Right lobe of liver (tissue), 4 donors: ENCODE measurements around the gene PXDN.

Experiments used
- CTCF ChIP-seq, 4 donors: fragments of 200-600 bp in 3 of 4; fragments of 450-650 bp in 1 of 4; IDR thresholded peaks; one replicate each; pipeline versions ENCODE4 v1.5.1 to v1.8.0; 2016 to 2022; ENCODE audit warnings: antibody characterized with exemption in 4 of 4, mild to moderate bottlenecking in 2 of 4
- POLR2A ChIP-seq: fragments of 450-650 bp; IDR thresholded peaks from one replicate; pipeline ENCODE4 v1.6.1; 2017; ENCODE audit warnings: antibody characterized with exemption, mild to moderate bottlenecking
- donor health status: DM: no; HTN: no; CAD: no.
- donor health status: DM: no; HTN: no; CAD: no.
- donor health status: DM: no; HTN: yes; CAD: no.

GRCh38 chr2:1603059-1603458 is 141.3 kb downstream of the PXDN start:
- TF ChIP-seq CTCF (IDR thresholded peaks at IDR 0.05) (no peak), POLR2A (no peak)
